K562 (cell line): ENCODE results near the gene ATP1A2. TPM values are rescaled to one million over a fixed set of nuclear protein-coding genes. Genes with fewer than 3 reads are reported as not detected.

Experiments used
- ATAC-seq: fragments of 200-7000 bp; cut with Tn5 transposase; 3 replicates; pipeline ENCODE4 v1.9.1; 2020; ENCODE audit warnings: moderate library complexity
- BruUV-seq: library from RNA; stranded (reverse); fragments of 400-500 nt; replicated peaks from 2 replicates; lab custom pipeline; 2021; lab: Mats Ljungman, UMichigan
- CTCF ChIA-PET: fragments of 300-600 bp; formaldehyde crosslinking; extraction: SDS; loops from one replicate; lab custom pipeline; 2021; ENCODE audit warnings: low intra/inter-chr PET ratio; lab: Yijun Ruan, JAX
- POLR2A ChIA-PET: fragments of 300-600, 350-650 bp; sonication (Branson Sonifier 250); formaldehyde crosslinking; extraction: SDS; loops from one replicate; lab custom pipeline; 2021; ENCODE audit warnings: antibody characterized with exemption, inconsistent platforms; lab: Yijun Ruan, JAX
- DNase-seq, 4 experiments: peaks; one replicate each; pipeline versions ENCODE4 v3.0.0 to v3.0.0-alpha.2; 2011 to 2018; ENCODE audit warnings: low spot score in 3 of 4, mixed read lengths in 3 of 4; ENCODE audit errors: extremely low read depth in 1 of 4
- FAIRE-seq: peaks from 2 replicates; lab custom pipeline; 2011; peaks lifted over from hg19 to GRCh38; lab: Jason Lieb, UNC
- H2AFZ ChIP-seq: 2 replicates; pipeline ENCODE4 v1.6.0; 2011; ENCODE audit warnings: low read depth, low read length, control low read depth, inconsistent platforms
- H3K27ac ChIP-seq: fragments of 200-600 bp; 3 replicates; pipeline ENCODE4 v1.8.0; 2011; ENCODE audit warnings: low read depth, mild to moderate bottlenecking, control low read depth, inconsistent platforms, low read length, moderate library complexity, mixed read lengths; ENCODE audit errors: extremely low read depth
- H3K27me3 ChIP-seq, 2 experiments: fragments of 300-600 bp in 1 of 2; 2 replicates in 1 of 2; 3 replicates in 1 of 2; pipeline versions ENCODE4 v1.6.0 to v1.8.0; 2011; ENCODE audit warnings: inconsistent platforms in 2 of 2, low read length in 2 of 2, mild to moderate bottlenecking in 1 of 2, mixed read lengths in 1 of 2, moderate library complexity in 1 of 2; ENCODE audit not compliant: control insufficient read depth in 2 of 2, insufficient read depth in 2 of 2
- H3K36me3 ChIP-seq: fragments of 300-600 bp; 3 replicates; pipeline ENCODE4 v1.8.0; 2011; ENCODE audit warnings: mild to moderate bottlenecking, low read length, inconsistent platforms; ENCODE audit not compliant: control insufficient read depth, insufficient read depth
- H3K4me1 ChIP-seq, 2 experiments: fragments of 200-600 bp in 1 of 2; replicated peaks in 1 of 2; 2 replicates in 1 of 2; 3 replicates in 1 of 2; pipeline versions ENCODE4 v1.5.1 to v1.8.0; 2011; ENCODE audit warnings: inconsistent platforms in 2 of 2, low read length in 2 of 2, mild to moderate bottlenecking in 1 of 2, mixed read lengths in 1 of 2, moderate library complexity in 1 of 2; ENCODE audit not compliant: control insufficient read depth in 2 of 2, insufficient read depth in 2 of 2
- H3K4me2 ChIP-seq: 2 replicates; pipeline ENCODE4 v1.6.1; 2011; ENCODE audit warnings: low read length, control low read depth, inconsistent platforms, mixed read lengths; ENCODE audit not compliant: insufficient read depth
- H3K4me3 ChIP-seq: fragments of 200-600 bp; sonication (generic), shearing (Covaris generic); 2 replicates; pipeline ENCODE4 v1.5.1; 2016; ENCODE audit warnings: control low read depth, inconsistent platforms
- H3K79me2 ChIP-seq: fragments of 200-600 bp; 3 replicates; pipeline ENCODE4 v1.8.0; 2011; ENCODE audit warnings: low read length, inconsistent platforms; ENCODE audit not compliant: control insufficient read depth, insufficient read depth
- H3K9ac ChIP-seq, 2 experiments: 2 replicates each; pipeline versions ENCODE4 v1.6.0 to v1.6.1; 2011; ENCODE audit warnings: low read depth in 2 of 2, low read length in 2 of 2, control low read depth in 1 of 2, inconsistent platforms in 1 of 2, mild to moderate bottlenecking in 1 of 2, mixed read lengths in 1 of 2; ENCODE audit not compliant: insufficient read depth in 1 of 2
- H3K9me1 ChIP-seq: one replicate; pipeline ENCODE4 v1.6.0; 2011; ENCODE audit warnings: inconsistent platforms, mild to moderate bottlenecking, low read length, moderate library complexity; ENCODE audit not compliant: control insufficient read depth, insufficient read depth
- H3K9me3 ChIP-seq: replicated peaks from 2 replicates; pipeline ENCODE4 v1.5.1; 2011; ENCODE audit warnings: low read depth, low read length, inconsistent platforms; ENCODE audit not compliant: control insufficient read depth, insufficient read depth
- H4K20me1 ChIP-seq: replicated peaks from 2 replicates; pipeline ENCODE4 v1.6.1; 2011; ENCODE audit warnings: low read length, inconsistent platforms, mixed read lengths; ENCODE audit not compliant: control insufficient read depth, insufficient read depth
- ARID1B ChIP-seq: fragments of 450-650 bp; IDR thresholded peaks from 2 replicates; pipeline ENCODE4 v1.6.1; 2016; ENCODE audit warnings: antibody characterized with exemption, mild to moderate bottlenecking, inconsistent platforms
- HNRNPH1 ChIP-seq: fragments of 200-400 bp; formaldehyde crosslinking; optimal IDR thresholded peaks from 2 replicates; pipeline ENCODE3; 2017; ENCODE audit warnings: low read depth, mild to moderate bottlenecking, low read length, moderate library complexity
- MAFF ChIP-seq: IDR thresholded peaks from 2 replicates; pipeline ENCODE4 v1.6.1; 2012; ENCODE audit warnings: low read length, improper control_type of control experiment
- MED1 ChIP-seq: sonication (generic); formaldehyde crosslinking; IDR thresholded peaks from 2 replicates; pipeline ENCODE4 v1.8.1; 2023; ENCODE audit warnings: missing genetic modification reagents, borderline replicate concordance
- MEF2A ChIP-seq: IDR thresholded peaks from 2 replicates; pipeline ENCODE4 v1.6.1; 2011; ENCODE audit warnings: low read depth, mild to moderate bottlenecking, low read length, moderate library complexity; ENCODE audit not compliant: control insufficient read depth
- NCOA4 ChIP-seq: fragments of 450-650 bp; IDR thresholded peaks from 2 replicates; pipeline ENCODE4 v1.6.1; 2018; ENCODE audit warnings: mild to moderate bottlenecking; ENCODE audit not compliant: partially characterized antibody
- TAL1 ChIP-seq: fragments of 450-650 bp; IDR thresholded peaks from 2 replicates; pipeline ENCODE4 v1.6.1; 2016; ENCODE audit warnings: mild to moderate bottlenecking
- ZNF324 ChIP-seq: fragments of 250-450 bp; sonication (Bioruptor Pico); IDR thresholded peaks from 2 replicates; pipeline ENCODE4 v1.4.0; 2020; ENCODE audit warnings: mild to moderate bottlenecking
- ZNF57 ChIP-seq: fragments of 450-650 bp; formaldehyde crosslinking; IDR thresholded peaks from 2 replicates; pipeline ENCODE4 v1.4.0; 2020; ENCODE audit warnings: mild to moderate bottlenecking, moderate library complexity
- ZZZ3 ChIP-seq: fragments of 450-650 bp; IDR thresholded peaks from 2 replicates; pipeline ENCODE4 v1.6.1; 2016; ENCODE audit warnings: antibody characterized with exemption, mild to moderate bottlenecking, moderate library complexity
- WGBS: fragments of 100-300 bp; shearing (Covaris generic); methylation state at CpG from one replicate; pipeline ENCODE4 v1.1.6; 2016; ENCODE audit warnings: low coverage, mixed read lengths; ENCODE audit not compliant: insufficient coverage; ENCODE audit errors: missing lambda C conversion rate; 5-methylcytosine and 5-hydroxymethylcytosine counted together
- in situ Hi-C: fragments of 300-500 bp; cut with MboI; formaldehyde crosslinking; loops from 4 replicates; pipeline ENCODE4 v1.15.0; 2018; ENCODE audit warnings: inconsistent platforms, mixed read lengths
- intact Hi-C: fragments of 100-400 bp; cut with micrococcal nuclease; formaldehyde crosslinking; loops from 2 replicates; pipeline ENCODE4 v1.14.2; 2022
- polyA plus RNA-seq, 8 experiments: library from polyadenylated mRNA; depleted of rRNA in 4 of 8; stranded (reverse) in 5 of 8; unstranded in 3 of 8; fragments of >200 nt; fragmentation: Nextera tagmentation in 2 of 8; fragmentation: Illumina TruSeq in 1 of 8; extraction: Ambion mirVana in 2 of 8; extraction: Trizol in 1 of 8; gene quantifications; 2 replicates each; pipeline versions ENCODE4 v1.2.1 to v1.2.3, GENCODE V29; 2011 to 2014; ENCODE audit warnings: inconsistent platforms in 1 of 8, missing spikeins in 1 of 8
- total RNA-seq, 7 experiments: library from RNA; depleted of rRNA in 6 of 7; stranded (reverse); fragments of >200 nt in 6 of 7; fragmentation: Illumina TruSeq in 2 of 7; extraction: Trizol in 2 of 7; gene quantifications; 2 replicates each; pipeline versions ENCODE4 v1.2.1 to v1.2.3, GENCODE V29; 2011 to 2021; ENCODE audit warnings: low replicate concordance in 1 of 7
- TF ChIP-seq, protein P1 (sequence below): fragments of 450-650 bp; IDR thresholded peaks from 2 replicates; pipeline ENCODE4 v1.6.1; 2017; ENCODE audit warnings: antibody characterized with exemption
- TF ChIP-seq, protein P2 (sequence below): fragments of 250-450 bp; sonication (Bioruptor Pico); IDR thresholded peaks from 2 replicates; pipeline ENCODE4 v1.5.1; 2021; ENCODE audit warnings: mild to moderate bottlenecking
- TF ChIP-seq, protein P3 (sequence below): fragments of 250-450 bp; sonication (Bioruptor Pico); IDR thresholded peaks from 2 replicates; pipeline ENCODE4 v1.5.0; 2021; ENCODE audit warnings: mild to moderate bottlenecking, moderate library complexity
- TF ChIP-seq, protein P4 (sequence below): IDR thresholded peaks from 2 replicates; pipeline ENCODE4 v1.6.1; 2016; ENCODE audit warnings: missing genetic modification characterization, missing compliant biosample characterization

ATP1A2 gene
- total and polyA plus RNA-seq, 9 of the 15 experiments (the other 6 are each of a cell fraction or from before 2014, with no cell fraction given), result 0.04 to 0.11 (median 0.09) TPM; not detected in 6

DNA sequence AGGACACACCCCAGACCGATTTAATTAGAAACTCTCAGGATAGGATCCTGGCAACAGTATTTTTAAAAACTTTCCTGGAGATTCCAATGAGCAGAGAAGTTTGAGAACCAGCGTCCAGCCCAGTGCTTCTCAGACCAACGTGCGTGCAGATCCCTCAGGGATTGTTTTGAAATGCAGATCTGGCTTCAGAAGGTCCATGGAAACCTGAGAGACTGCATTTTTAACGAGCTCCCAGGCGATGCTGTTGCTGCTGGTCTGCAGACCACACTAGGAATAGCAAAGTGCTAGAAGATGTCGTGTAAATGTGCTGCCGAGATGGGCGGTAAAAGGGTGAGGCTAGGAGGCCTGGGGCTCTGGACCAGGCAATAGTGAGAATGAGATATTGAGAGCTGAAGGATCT, 56.4 kb downstream of the ATP1A2 start:
- in situ Hi-C loops (no loop called here), intact Hi-C loops (no loop called here)
- ChIA-PET POLR2A (interaction anchor here (0.6 to 1.2 kb wide), 4 partner anchors 9 to 191 kb away, joined by 3 to 4 read pairs (median 4); no protein-coding TSS in a partner anchor), CTCF (no interaction called here)
- Histone ChIP-seq H4K20me1 (no peaks in the 10 kb centered on the region), H3K36me3 (no peaks in the 10 kb centered on the region), H3K9ac (no peak overlapping the region), H3K9me3 (no peaks in the 10 kb centered on the region), H3K9me1 (no peaks in the 10 kb centered on the region), H3K27me3 (peaks cover 51 to 88% of the 10 kb centered on the region in 2 experiments), H3K4me1 (no peaks in the 10 kb centered on the region), H3K4me2 (no peak overlapping the region), H3K27ac (no peak overlapping the region), H2AFZ (no peak overlapping the region), H3K79me2 (no peaks in the 10 kb centered on the region), H3K4me3 (no peak overlapping the region)
- WGBS, result 0% methylated on average over 9 of the region's 9 CpGs
- no peak for ATAC-seq
- no TSS peak for BruUV-seq
- DNase-seq, result no peak
- no peak for FAIRE-seq
- TF ChIP-seq HNRNPH1 (no peak), NCOA4 (no peak), MED1 (no peak), ARID1B (no peak), ZZZ3 (no peak), ZNF57 (CRISPR knock-in tag) (no peak), TAL1 (no peak), MEF2A (no peak), ZNF324 (CRISPR knock-in tag) (no peak), MAFF (no peak)
- TF ChIP-seq, protein P1, sequence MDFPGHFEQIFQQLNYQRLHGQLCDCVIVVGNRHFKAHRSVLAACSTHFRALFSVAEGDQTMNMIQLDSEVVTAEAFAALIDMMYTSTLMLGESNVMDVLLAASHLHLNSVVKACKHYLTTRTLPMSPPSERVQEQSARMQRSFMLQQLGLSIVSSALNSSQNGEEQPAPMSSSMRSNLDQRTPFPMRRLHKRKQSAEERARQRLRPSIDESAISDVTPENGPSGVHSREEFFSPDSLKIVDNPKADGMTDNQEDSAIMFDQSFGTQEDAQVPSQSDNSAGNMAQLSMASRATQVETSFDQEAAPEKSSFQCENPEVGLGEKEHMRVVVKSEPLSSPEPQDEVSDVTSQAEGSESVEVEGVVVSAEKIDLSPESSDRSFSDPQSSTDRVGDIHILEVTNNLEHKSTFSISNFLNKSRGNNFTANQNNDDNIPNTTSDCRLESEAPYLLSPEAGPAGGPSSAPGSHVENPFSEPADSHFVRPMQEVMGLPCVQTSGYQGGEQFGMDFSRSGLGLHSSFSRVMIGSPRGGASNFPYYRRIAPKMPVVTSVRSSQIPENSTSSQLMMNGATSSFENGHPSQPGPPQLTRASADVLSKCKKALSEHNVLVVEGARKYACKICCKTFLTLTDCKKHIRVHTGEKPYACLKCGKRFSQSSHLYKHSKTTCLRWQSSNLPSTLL, result no peak
- TF ChIP-seq, protein P2, sequence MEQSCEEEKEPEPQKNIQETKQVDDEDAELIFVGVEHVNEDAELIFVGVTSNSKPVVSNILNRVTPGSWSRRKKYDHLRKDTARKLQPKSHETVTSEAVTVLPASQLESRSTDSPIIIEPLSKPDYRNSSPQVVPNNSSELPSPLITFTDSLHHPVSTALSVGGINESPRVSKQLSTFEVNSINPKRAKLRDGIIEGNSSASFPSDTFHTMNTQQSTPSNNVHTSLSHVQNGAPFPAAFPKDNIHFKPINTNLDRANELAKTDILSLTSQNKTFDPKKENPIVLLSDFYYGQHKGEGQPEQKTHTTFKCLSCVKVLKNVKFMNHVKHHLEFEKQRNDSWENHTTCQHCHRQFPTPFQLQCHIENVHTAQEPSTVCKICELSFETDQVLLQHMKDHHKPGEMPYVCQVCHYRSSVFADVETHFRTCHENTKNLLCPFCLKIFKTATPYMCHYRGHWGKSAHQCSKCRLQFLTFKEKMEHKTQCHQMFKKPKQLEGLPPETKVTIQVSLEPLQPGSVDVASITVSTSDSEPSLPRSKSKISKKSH (CRISPR knock-in tag), result no peak
- TF ChIP-seq, protein P3, sequence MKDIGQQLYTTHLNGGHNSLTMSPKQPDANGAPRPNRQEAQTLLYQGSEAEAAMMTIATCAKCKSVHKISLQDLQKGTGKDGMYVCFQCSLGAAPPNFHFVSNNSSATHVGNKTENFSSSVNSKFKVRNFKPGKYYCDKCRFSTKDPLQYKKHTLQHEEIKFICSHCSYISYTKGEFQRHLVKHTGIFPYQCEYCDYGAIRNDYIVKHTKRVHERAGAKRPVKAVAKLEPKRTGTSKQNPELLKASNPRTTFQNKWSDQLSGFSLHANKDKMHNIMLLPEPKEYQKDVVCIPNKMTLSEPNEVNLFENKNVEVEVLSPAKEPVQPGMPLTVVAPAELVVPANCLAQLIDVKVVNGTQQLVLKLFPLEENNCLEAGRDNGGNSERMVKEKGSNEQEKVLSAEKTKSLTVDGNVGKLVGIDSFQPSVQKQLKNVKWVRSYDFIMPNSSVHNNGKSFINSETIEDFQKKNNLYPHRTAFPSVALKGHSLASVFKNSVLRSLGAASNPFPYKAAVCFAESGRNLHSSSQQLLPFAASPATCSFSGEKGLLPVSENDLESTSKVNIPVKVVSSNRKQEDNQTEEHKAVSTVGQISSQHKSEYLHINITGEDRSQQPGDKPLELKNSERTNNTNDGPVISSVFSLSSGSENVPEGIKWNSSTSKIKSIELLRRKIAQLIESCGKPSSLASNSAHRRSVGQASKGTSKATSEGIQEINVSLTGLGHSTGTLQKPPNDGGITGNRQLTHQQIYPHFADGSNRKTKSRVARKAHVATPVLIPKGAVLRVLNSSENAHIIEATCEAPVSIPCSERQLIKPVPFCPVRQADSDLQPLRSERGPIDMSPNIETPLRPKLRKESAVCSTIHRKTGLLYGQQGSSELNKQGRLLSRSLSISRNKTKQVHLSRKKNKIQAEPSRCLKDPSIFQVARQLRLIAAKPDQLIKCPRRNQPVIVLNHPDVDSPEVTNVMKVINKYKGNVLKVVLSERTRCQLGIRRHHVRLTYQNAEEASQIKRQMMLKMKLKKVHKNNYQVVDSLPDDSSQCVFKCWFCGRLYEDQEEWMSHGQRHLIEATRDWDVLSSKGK, result no peak
- TF ChIP-seq, protein P4, sequence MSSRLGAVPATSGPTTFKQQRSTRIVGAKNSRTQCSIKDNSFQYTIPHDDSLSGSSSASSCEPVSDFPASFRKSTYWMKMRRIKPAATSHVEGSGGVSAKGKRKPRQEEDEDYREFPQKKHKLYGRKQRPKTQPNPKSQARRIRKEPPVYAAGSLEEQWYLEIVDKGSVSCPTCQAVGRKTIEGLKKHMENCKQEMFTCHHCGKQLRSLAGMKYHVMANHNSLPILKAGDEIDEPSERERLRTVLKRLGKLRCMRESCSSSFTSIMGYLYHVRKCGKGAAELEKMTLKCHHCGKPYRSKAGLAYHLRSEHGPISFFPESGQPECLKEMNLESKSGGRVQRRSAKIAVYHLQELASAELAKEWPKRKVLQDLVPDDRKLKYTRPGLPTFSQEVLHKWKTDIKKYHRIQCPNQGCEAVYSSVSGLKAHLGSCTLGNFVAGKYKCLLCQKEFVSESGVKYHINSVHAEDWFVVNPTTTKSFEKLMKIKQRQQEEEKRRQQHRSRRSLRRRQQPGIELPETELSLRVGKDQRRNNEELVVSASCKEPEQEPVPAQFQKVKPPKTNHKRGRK (tag), result no peak
